ENCODE data around the gene SERPINA1.
"Not testable (repeated sequence)": the region's sequence is repeated elsewhere in the genome, so short reads cannot be mapped to it uniquely, and the experiment has no call there.

Gene SERPINA1

GRCh38 chr14:94368956-94369355, 19.4 kb downstream of the SERPINA1 start:
- DNase-seq = no peak

- no peak for DNase-seq
These were observed 20.2 kb downstream of the SERPINA1 start for GRCh38 chr14:94368243-94368590.

- no peak for DNase-seq
These were observed 20.8 kb downstream of the SERPINA1 start for GRCh38 chr14:94367347-94368242.

- no peak for DNase-seq
These were observed 22.1 kb downstream of the SERPINA1 start, which contains the start of gene SERPINA2 for GRCh38 chr14:94366146-94366915. SERPINA2 (minus strand) TSS chr14:94366698.

GRCh38 chr14:94365624-94366023, 22.8 kb downstream of the SERPINA1 start:
- DNase-seq = no peak

GRCh38 chr14:94364964-94365363, 23.4 kb downstream of the SERPINA1 start:
- DNase-seq = no peak

- DNase-seq = no peak
These were observed 24.4 kb downstream of the SERPINA1 start for GRCh38 chr14:94364037-94364436.

- DNase-seq = no peak
These were observed 25.2 kb downstream of the SERPINA1 start for GRCh38 chr14:94363151-94363624.

GRCh38 chr14:94362614-94363133, 25.7 kb downstream of the SERPINA1 start:
- no peak for DNase-seq

- no peak for DNase-seq
These were observed 26.7 kb downstream of the SERPINA1 start for GRCh38 chr14:94361682-94362081.

GRCh38 chr14:94360945-94361565, 27.3 kb downstream of the SERPINA1 start:
- DNase-seq = no peak

GRCh38 chr14:94357166-94357565, 31.2 kb downstream of the SERPINA1 start:
- no peak for DNase-seq

- DNase-seq = no peak
These were observed 31.9 kb downstream of the SERPINA1 start for GRCh38 chr14:94356379-94357056.

- DNase-seq = no peak
These were observed 33.1 kb downstream of the SERPINA1 start for GRCh38 chr14:94355191-94355794.

GRCh38 chr14:94354638-94355185, 33.7 kb downstream of the SERPINA1 start:
- DNase-seq = no peak

GRCh38 chr14:94354190-94354589, 34.2 kb downstream of the SERPINA1 start:
- not testable (repeated sequence) for DNase-seq

GRCh38 chr14:94349276-94349675, 39.1 kb downstream of the SERPINA1 start:
- DNase-seq = no peak

- no peak for DNase-seq
These were observed 39.6 kb downstream of the SERPINA1 start for GRCh38 chr14:94348836-94349235.

- DNase-seq = no peak
These were observed 41.6 kb downstream of the SERPINA1 start for GRCh38 chr14:94346841-94347240.

- not testable (repeated sequence) for DNase-seq
These were observed 42.2 kb downstream of the SERPINA1 start for GRCh38 chr14:94346065-94346786.
